Measurements from ENCODE around the gene TTC7B. TPM values are rescaled to one million over a fixed set of nuclear protein-coding genes. Genes with fewer than 3 reads are reported as not detected.

Gene TTC7B
- total and polyA plus RNA-seq, 2 of the 8 experiments (the other 6 are each of a cell fraction or from before 2014, with no cell fraction given) = 23.7 to 34.0 TPM

- H3K23ac ChIP-seq (ENCODE audit: insufficient read length) = no peak overlapping the region
- H3K56ac ChIP-seq (replicated peaks; ENCODE audit: insufficient read length, low read depth, low read length) = no peak overlapping the region
- no peak overlapping the region for H2AK5ac ChIP-seq (ENCODE audit: low read depth, low read length)
- FAIRE-seq (no peak), DNase-seq (ENCODE audit: low read depth in 1 of 2, low spot score in 2 of 2) (no peak)
- no peak overlapping the region for H2BK15ac ChIP-seq (ENCODE audit: low read length)
- no peaks in the 10 kb centered on the region for H3K9me3 ChIP-seq (ENCODE audit: insufficient read depth in 2 of 2, low read depth in 1 of 2, low read length in 1 of 2)
- H2AFZ ChIP-seq (ENCODE audit: low read length) = no peak overlapping the region
- 85% methylated on average over 9 of the region's 9 CpGs; no CpG with 5 or more reads in 1 of the 2 experiments for whole genome bisulfite sequencing, 2 experiments (ENCODE audit: extremely low coverage in 1 of 2, insufficient coverage in 1 of 2, insufficient read length in 1 of 2, insufficient replicate concordance in 2 of 2, low coverage in 1 of 2, low lambda C conversion rate in 2 of 2, missing lambda C conversion rate in 1 of 2)
- no peak overlapping the region for H2BK20ac ChIP-seq (ENCODE audit: low read length)
- ChIA-PET POLR2A (ENCODE audit: partially characterized antibody) (interaction anchor here (1.0 kb wide), 1 partner anchor 95 kb away, joined by 3 read pairs; no protein-coding TSS in a partner anchor), CTCF (ENCODE audit: partially characterized antibody) (interaction anchor here (0.6 to 1.5 kb wide), 8 partner anchors 10 to 439 kb away, joined by 3 to 4 read pairs (median 3); no protein-coding TSS in a partner anchor)
- H4K91ac ChIP-seq (replicated peaks; ENCODE audit: insufficient read length, low read length) = no peak overlapping the region
- peaks cover 0 to 3% (median 2%) of the 10 kb centered on the region in 4 experiments; a peak in 2 of 7 replicates for H3K4me1 ChIP-seq (replicated peaks in 1 of 4; ENCODE audit: control insufficient read depth in 3 of 4, insufficient read depth in 4 of 4, low read length in 3 of 4)
- H3K27ac ChIP-seq (ENCODE audit: low read depth, low read length) = no peak overlapping the region
- H4K8ac ChIP-seq (ENCODE audit: extremely low read depth, insufficient read depth, low read length) = no peak overlapping the region
- no peaks in the 10 kb centered on the region for H3K23me2 ChIP-seq (ENCODE audit: low read depth, low read length)
- no peak overlapping the region for H3K9ac ChIP-seq (replicated peaks in 1 of 4; ENCODE audit: extremely low read depth in 1 of 4, low read depth in 3 of 4, low read length in 3 of 4)
- no peaks in the 10 kb centered on the region for H4K20me1 ChIP-seq (replicated peaks in 1 of 2; ENCODE audit: control insufficient read depth in 1 of 2, insufficient read depth in 2 of 2, low read length in 2 of 2)
- H2BK5ac ChIP-seq (ENCODE audit: low read depth, low read length) = no peak overlapping the region
- H3K36me3 ChIP-seq (ENCODE audit: control insufficient read depth in 2 of 4, insufficient read depth in 4 of 4, low read length in 3 of 4) = no peaks in the 10 kb centered on the region
- no peak for TF ChIP-seq USF2 (IDR thresholded peaks at IDR 0.05; ENCODE audit: low read length)
- no peak overlapping the region for H3K4me3 ChIP-seq (ENCODE audit: extremely low read depth in 1 of 4, insufficient read depth in 2 of 4, low read depth in 3 of 4, low read length in 4 of 4)
- no peak overlapping the region for H2BK120ac ChIP-seq (replicated peaks; ENCODE audit: low read depth, low read length)
- no peaks in the 10 kb centered on the region for H3K27me3 ChIP-seq (replicated peaks in 1 of 4; ENCODE audit: control insufficient read depth in 3 of 4, extremely low read depth in 1 of 4, insufficient read depth in 3 of 4, low read length in 3 of 4)
- no peaks in the 10 kb centered on the region for H3K79me1 ChIP-seq (ENCODE audit: low read depth, low read length)
- no peak overlapping the region for H3K14ac ChIP-seq (ENCODE audit: insufficient read length)
- no peak overlapping the region for H3K18ac ChIP-seq (ENCODE audit: extremely low read depth, low read length)
- no peaks in the 10 kb centered on the region for H3K79me2 ChIP-seq (ENCODE audit: control insufficient read depth in 1 of 2, insufficient read depth in 2 of 2, low read length in 2 of 2)
- no peak overlapping the region for H4K5ac ChIP-seq (ENCODE audit: insufficient read length, low read depth, low read length)
- H2BK12ac ChIP-seq (ENCODE audit: low read depth, low read length) = no peak overlapping the region
- no peak overlapping the region for H3K4ac ChIP-seq (replicated peaks; ENCODE audit: insufficient read length, low read depth, low read length)
- H3K4me2 ChIP-seq (ENCODE audit: insufficient read depth in 1 of 2, low read depth in 2 of 2, low read length in 2 of 2) = no peak overlapping the region
Measured at GRCh38 chr14:90730206-90730766, 85.9 kb downstream of the TTC7B start.
